ENCODE data around the gene BTG2. TPM values are rescaled to one million over a fixed set of nuclear protein-coding genes. Genes with fewer than 3 reads are reported as not detected.

BTG2 gene
- total RNA-seq, 1 donor from 2014 or later: 98.8 TPM

GRCh38 chr1:203281033-203281432, 24.3 kb upstream of the BTG2 start:
- intact Hi-C loops (cut with micrococcal nuclease): no loop called here
- Mint-ChIP-seq H3K27ac (no peak overlapping the region), H3K27me3 (ENCODE audit: low read depth) (no peaks in the 10 kb centered on the region), H3K4me3 (ENCODE audit: low read depth) (no peak overlapping the region), H3K4me1 (ENCODE audit: low read depth) (peaks cover 42% of the 10 kb centered on the region), H3K9me3 (no peaks in the 10 kb centered on the region), H3K36me3 (ENCODE audit: low read depth) (no peaks in the 10 kb centered on the region)
- no peak for DNase-seq (ENCODE audit: low spot score)

GRCh38 chr1:203281851-203282661, 23.3 kb upstream of the BTG2 start:
- Mint-ChIP-seq H3K27me3 (ENCODE audit: low read depth) (no peaks in the 10 kb centered on the region), H3K4me1 (ENCODE audit: low read depth) (peaks cover 45% of the 10 kb centered on the region), H3K36me3 (ENCODE audit: low read depth) (no peaks in the 10 kb centered on the region), H3K9me3 (no peaks in the 10 kb centered on the region), H3K4me3 (ENCODE audit: low read depth) (no peak overlapping the region), H3K27ac (no peak overlapping the region)
- no peak for DNase-seq (ENCODE audit: low spot score)
- intact Hi-C loops (cut with micrococcal nuclease): no loop called here

GRCh38 chr1:203282720-203283542, 22.4 kb upstream of the BTG2 start:
- no peak for DNase-seq (ENCODE audit: low spot score)
- H3K4me3 Mint-ChIP-seq (ENCODE audit: low read depth): no peak overlapping the region
- H3K36me3 Mint-ChIP-seq (ENCODE audit: low read depth): no peaks in the 10 kb centered on the region
- no peaks in the 10 kb centered on the region for H3K9me3 Mint-ChIP-seq
- no peaks in the 10 kb centered on the region for H3K27me3 Mint-ChIP-seq (ENCODE audit: low read depth)
- H3K4me1 Mint-ChIP-seq (ENCODE audit: low read depth): peaks cover 44% of the 10 kb centered on the region
- intact Hi-C loops (cut with micrococcal nuclease): no loop called here
- no peak overlapping the region for H3K27ac Mint-ChIP-seq

GRCh38 chr1:203283597-203283996, 21.7 kb upstream of the BTG2 start:
- Mint-ChIP-seq H3K4me3 (ENCODE audit: low read depth) (no peak overlapping the region), H3K27ac (no peak overlapping the region), H3K36me3 (ENCODE audit: low read depth) (no peaks in the 10 kb centered on the region), H3K27me3 (ENCODE audit: low read depth) (no peaks in the 10 kb centered on the region), H3K4me1 (ENCODE audit: low read depth) (peaks cover 44% of the 10 kb centered on the region), H3K9me3 (no peaks in the 10 kb centered on the region)
- intact Hi-C loops (cut with micrococcal nuclease): no loop called here
- no peak for DNase-seq (ENCODE audit: low spot score)

GRCh38 chr1:203284411-203285123, 20.8 kb upstream of the BTG2 start:
- no peaks in the 10 kb centered on the region for H3K27me3 Mint-ChIP-seq (ENCODE audit: low read depth)

GRCh38 chr1:203286161-203286984, 18.9 kb upstream of the BTG2 start:
- Mint-ChIP-seq H3K27ac (peak overlapping the region; percentile 99), H3K36me3 (ENCODE audit: low read depth) (no peaks in the 10 kb centered on the region), H3K27me3 (ENCODE audit: low read depth) (no peaks in the 10 kb centered on the region), H3K4me1 (ENCODE audit: low read depth) (peaks cover 61% of the 10 kb centered on the region), H3K9me3 (no peaks in the 10 kb centered on the region), H3K4me3 (ENCODE audit: low read depth) (peak overlapping the region; percentile 76)
- intact Hi-C loops (cut with micrococcal nuclease): loop anchor here (2.0 kb wide), 1 partner anchor 38 kb away; no protein-coding TSS in a partner anchor
- DNase-seq (ENCODE audit: low spot score): no peak

More at GRCh38 chr1:203284411-203285123, 20.8 kb upstream of the BTG2 start:
- Mint-ChIP-seq H3K27ac (no peak overlapping the region), H3K4me1 (ENCODE audit: low read depth) (peaks cover 47% of the 10 kb centered on the region), H3K4me3 (ENCODE audit: low read depth) (no peak overlapping the region), H3K36me3 (ENCODE audit: low read depth) (no peaks in the 10 kb centered on the region), H3K9me3 (no peaks in the 10 kb centered on the region)
- intact Hi-C loops (cut with micrococcal nuclease): no loop called here
- DNase-seq (ENCODE audit: low spot score): no peak

GRCh38 chr1:203287109-203287893, 18.0 kb upstream of the BTG2 start:
- peak overlapping the region; percentile 99 for H3K27ac Mint-ChIP-seq
- peak overlapping the region; percentile 76 for H3K4me3 Mint-ChIP-seq (ENCODE audit: low read depth)
- H3K9me3 Mint-ChIP-seq: no peaks in the 10 kb centered on the region
- intact Hi-C loops (cut with micrococcal nuclease): loop anchor here (1.0 to 2.0 kb wide), 2 partner anchors 14 to 38 kb away; no protein-coding TSS in a partner anchor
- peaks cover 66% of the 10 kb centered on the region for H3K4me1 Mint-ChIP-seq (ENCODE audit: low read depth)
- no peaks in the 10 kb centered on the region for H3K36me3 Mint-ChIP-seq (ENCODE audit: low read depth)
- peak; percentile 82 for DNase-seq (ENCODE audit: low spot score)
- H3K27me3 Mint-ChIP-seq (ENCODE audit: low read depth): no peaks in the 10 kb centered on the region

- H3K36me3 Mint-ChIP-seq (ENCODE audit: low read depth): no peaks in the 10 kb centered on the region
- H3K9me3 Mint-ChIP-seq: no peaks in the 10 kb centered on the region
- no peak for DNase-seq (ENCODE audit: low spot score)
- peak overlapping the region; percentile 99 for H3K27ac Mint-ChIP-seq
- intact Hi-C loops (cut with micrococcal nuclease): loop anchor here (1.0 to 2.0 kb wide), 2 partner anchors 15 to 37 kb away; no protein-coding TSS in a partner anchor
- no peaks in the 10 kb centered on the region for H3K27me3 Mint-ChIP-seq (ENCODE audit: low read depth)
- peaks cover 61% of the 10 kb centered on the region for H3K4me1 Mint-ChIP-seq (ENCODE audit: low read depth)
- H3K4me3 Mint-ChIP-seq (ENCODE audit: low read depth): peak overlapping the region; percentile 76
Observed at GRCh38 chr1:203287898-203288297, 17.4 kb upstream of the BTG2 start.

GRCh38 chr1:203288400-203288799, 16.9 kb upstream of the BTG2 start:
- H3K27ac Mint-ChIP-seq: peak overlapping the region; percentile 99
- H3K4me1 Mint-ChIP-seq (ENCODE audit: low read depth): peaks cover 61% of the 10 kb centered on the region
- H3K27me3 Mint-ChIP-seq (ENCODE audit: low read depth): no peaks in the 10 kb centered on the region
- DNase-seq (ENCODE audit: low spot score): no peak
- peak overlapping the region; percentile 76 for H3K4me3 Mint-ChIP-seq (ENCODE audit: low read depth)
- H3K36me3 Mint-ChIP-seq (ENCODE audit: low read depth): no peaks in the 10 kb centered on the region
- H3K9me3 Mint-ChIP-seq: no peaks in the 10 kb centered on the region
- intact Hi-C loops (cut with micrococcal nuclease): no loop called here

- Mint-ChIP-seq H3K4me1 (ENCODE audit: low read depth) (peaks cover 65% of the 10 kb centered on the region), H3K36me3 (ENCODE audit: low read depth) (no peaks in the 10 kb centered on the region), H3K4me3 (ENCODE audit: low read depth) (peak overlapping the region; percentile 76), H3K27ac (peak overlapping the region; percentile 99), H3K27me3 (ENCODE audit: low read depth) (no peaks in the 10 kb centered on the region), H3K9me3 (no peaks in the 10 kb centered on the region)
- intact Hi-C loops (cut with micrococcal nuclease): loop anchor here (1.0 kb wide), 2 partner anchors 17 to 38 kb away; no protein-coding TSS in a partner anchor
- peak; percentile 91 for DNase-seq (ENCODE audit: low spot score)
Observed at GRCh38 chr1:203289281-203289981, 15.9 kb upstream of the BTG2 start.

GRCh38 chr1:203289982-203290260, 15.4 kb upstream of the BTG2 start:
- Mint-ChIP-seq H3K4me3 (ENCODE audit: low read depth) (peak overlapping the region; percentile 76), H3K27ac (peak overlapping the region; percentile 99), H3K9me3 (no peaks in the 10 kb centered on the region), H3K27me3 (ENCODE audit: low read depth) (no peaks in the 10 kb centered on the region), H3K36me3 (ENCODE audit: low read depth) (no peaks in the 10 kb centered on the region), H3K4me1 (ENCODE audit: low read depth) (peaks cover 69% of the 10 kb centered on the region)
- intact Hi-C loops (cut with micrococcal nuclease): loop anchor here (1.0 kb wide), 2 partner anchors 16 to 37 kb away; no protein-coding TSS in a partner anchor
- no peak for DNase-seq (ENCODE audit: low spot score)

Data from activated T-helper 2 cell treated with anti-CD3 and anti-CD28 coated beads, Interferon-gamma antibody, Interleukin-2, Interleukin-4, amounts not matched to agents 10 μg/mL and 5 μg/mL and 100 μg/mL, durations not matched to agents 14 hours and 24 hours and 36 hours (primary cell).